NCI-H2029 treated with DMSO at 0.1 percent for 48 hours (cell line): ENCODE measurements around the gene DMBX1.

Experiments
- DNase-seq: peaks from one replicate; lab custom pipeline; 2025; lab: John Stamatoyannopoulos, UW

The DMBX1 gene

GRCh38 chr1:46489638-46490405 lies at the start of gene DMBX1:
Gene DMBX1, plus strand, starts transcription at chr1:46489836. Its CDS starts 17,175 bp downstream, at chr1:46507011.
- DNase-seq: no peak

- DNase-seq: no peak
Measured at GRCh38 chr1:46440478-46440877, 49.2 kb upstream of the DMBX1 start.

- DNase-seq: peak; percentile 45
Measured at GRCh38 chr1:46442317-46443161, 47.1 kb upstream of the DMBX1 start.

- DNase-seq: peak; percentile 42
Measured at GRCh38 chr1:46444466-46444865, 45.2 kb upstream of the DMBX1 start.

GRCh38 chr1:46445773-46446256 lies 43.8 kb upstream of the DMBX1 start:
- no peak for DNase-seq

- peak; percentile 67 for DNase-seq
Measured at GRCh38 chr1:46446646-46447498, 42.8 kb upstream of the DMBX1 start.

- no peak for DNase-seq
Measured at GRCh38 chr1:46447499-46448108, 42.0 kb upstream of the DMBX1 start.

GRCh38 chr1:46448109-46448911 lies 41.3 kb upstream of the DMBX1 start:
- no peak for DNase-seq

- DNase-seq: no peak
Measured at GRCh38 chr1:46449223-46450159, 40.1 kb upstream of the DMBX1 start.

- no peak for DNase-seq
Measured at GRCh38 chr1:46450160-46450517, 39.5 kb upstream of the DMBX1 start.

GRCh38 chr1:46451948-46452930 lies 37.4 kb upstream of the DMBX1 start:
- no peak for DNase-seq

GRCh38 chr1:46452931-46453325 lies 36.7 kb upstream of the DMBX1 start:
- no peak for DNase-seq

- no peak for DNase-seq
Measured at GRCh38 chr1:46453449-46453848, 36.2 kb upstream of the DMBX1 start.

GRCh38 chr1:46455951-46456350 lies 33.7 kb upstream of the DMBX1 start:
- DNase-seq: no peak

GRCh38 chr1:46456411-46456963 lies 33.1 kb upstream of the DMBX1 start:
- DNase-seq: no peak

- DNase-seq: no peak
Measured at GRCh38 chr1:46457178-46457577, 32.5 kb upstream of the DMBX1 start.

- DNase-seq: no peak
Measured at GRCh38 chr1:46458190-46458589, 31.4 kb upstream of the DMBX1 start.

- DNase-seq: no peak
Measured at GRCh38 chr1:46458846-46459245, 30.8 kb upstream of the DMBX1 start.
